Fibroblast of the conjunctiva (primary cell): Measurements from ENCODE around the gene TSKS.
A peak's percentile ranks its signal among the peaks of the same experiment; 100 is the strongest.
"Not testable (repeated sequence)": the region's sequence is repeated elsewhere in the genome, so short reads cannot be mapped to it uniquely, and the experiment has no call there.

Experiments used
- DNase-seq: peaks from one replicate; pipeline ENCODE4 v3.0.0-alpha.2; 2010; ENCODE audit warnings: low read depth

TSKS gene

DNA sequence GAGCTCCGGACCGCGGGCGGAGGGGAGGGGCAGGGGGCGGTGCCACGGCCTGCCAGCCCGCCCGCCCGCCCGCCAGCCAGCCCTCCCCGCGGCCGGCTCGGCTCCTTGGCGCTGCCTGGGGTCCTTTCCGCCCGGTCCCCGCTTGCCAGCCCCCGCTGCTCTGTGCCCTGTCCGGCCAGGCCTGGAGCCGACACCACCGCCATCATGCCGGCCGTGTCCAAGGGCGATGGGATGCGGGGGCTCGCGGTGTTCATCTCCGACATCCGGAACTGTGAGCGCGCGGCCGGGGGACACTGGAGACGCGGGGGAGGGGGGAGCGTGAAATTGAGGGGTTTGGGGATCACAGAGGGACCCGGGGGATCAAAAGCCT is 3.8 kb upstream of the TSKS start, which contains the start of gene AP2A1:
Gene AP2A1 (plus strand): TSS at position 72 of the 370 bp plus-strand sequence. CDS start 133 bp downstream, at position 205.
- no peak for DNase-seq

DNA sequence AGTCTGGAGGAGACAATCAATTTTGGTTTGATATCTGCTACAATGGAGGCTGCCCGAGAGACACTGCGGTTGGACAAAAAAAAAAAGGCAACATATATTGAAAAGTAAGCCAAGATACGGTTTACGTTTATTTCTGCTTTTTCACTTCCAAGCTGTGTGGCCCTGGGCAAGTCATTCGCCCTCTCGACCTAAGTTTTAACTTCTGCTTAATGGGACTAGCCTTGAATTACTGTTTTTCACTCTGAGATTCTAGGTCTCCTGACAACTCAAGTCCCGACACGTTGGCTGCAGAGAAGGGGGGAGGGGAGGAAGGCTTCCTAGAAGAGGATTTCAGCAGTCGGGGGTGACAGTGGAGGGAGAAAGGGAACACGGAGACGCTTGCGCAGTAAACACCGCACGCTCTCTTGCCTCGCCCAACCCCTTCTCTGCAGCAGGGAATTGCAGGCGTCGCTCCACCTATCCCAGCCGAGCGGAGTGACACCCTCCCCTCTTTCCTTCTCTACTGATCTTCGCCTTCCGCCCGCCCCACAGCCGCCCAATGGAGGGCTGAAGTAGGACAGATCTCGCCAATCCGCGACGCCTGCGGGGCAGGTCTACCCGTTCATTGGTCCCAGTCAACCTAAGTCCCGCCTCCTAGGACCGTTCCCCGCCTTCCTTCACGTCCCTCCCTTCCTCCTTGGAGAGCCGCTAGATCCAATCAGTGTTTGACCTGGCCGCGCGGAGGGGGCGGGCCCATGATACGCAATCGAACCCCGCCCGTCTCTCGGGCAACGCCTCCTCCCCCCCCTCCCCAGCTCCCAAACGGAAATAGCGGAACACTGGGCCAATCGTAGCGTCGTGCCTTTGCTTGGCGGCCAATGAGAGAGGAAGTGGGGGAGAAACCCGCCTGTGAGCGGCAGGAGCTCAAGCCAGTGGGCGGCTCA is 3.2 kb upstream of the TSKS start:
- peak; percentile 100 for DNase-seq

DNA sequence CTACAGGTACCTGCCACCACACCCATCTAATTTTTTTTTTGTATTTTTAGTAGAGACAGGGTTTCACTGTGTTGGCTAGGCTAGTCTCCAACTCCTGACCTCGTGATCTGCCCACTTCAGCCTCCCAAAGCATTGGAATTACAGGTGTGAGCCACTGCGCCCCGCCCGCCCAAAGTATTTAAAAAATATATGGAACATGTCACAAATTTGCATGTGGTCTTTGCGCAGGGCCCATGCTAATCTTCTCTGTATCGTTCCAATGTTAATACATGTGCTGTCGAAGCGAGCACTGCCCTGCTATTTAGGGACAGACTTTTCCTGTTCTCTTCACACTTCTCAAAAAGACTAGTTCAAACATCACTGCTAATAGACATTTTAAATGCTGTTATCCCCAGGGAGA is 1.2 kb upstream of the TSKS start:
- no peak for DNase-seq

DNA sequence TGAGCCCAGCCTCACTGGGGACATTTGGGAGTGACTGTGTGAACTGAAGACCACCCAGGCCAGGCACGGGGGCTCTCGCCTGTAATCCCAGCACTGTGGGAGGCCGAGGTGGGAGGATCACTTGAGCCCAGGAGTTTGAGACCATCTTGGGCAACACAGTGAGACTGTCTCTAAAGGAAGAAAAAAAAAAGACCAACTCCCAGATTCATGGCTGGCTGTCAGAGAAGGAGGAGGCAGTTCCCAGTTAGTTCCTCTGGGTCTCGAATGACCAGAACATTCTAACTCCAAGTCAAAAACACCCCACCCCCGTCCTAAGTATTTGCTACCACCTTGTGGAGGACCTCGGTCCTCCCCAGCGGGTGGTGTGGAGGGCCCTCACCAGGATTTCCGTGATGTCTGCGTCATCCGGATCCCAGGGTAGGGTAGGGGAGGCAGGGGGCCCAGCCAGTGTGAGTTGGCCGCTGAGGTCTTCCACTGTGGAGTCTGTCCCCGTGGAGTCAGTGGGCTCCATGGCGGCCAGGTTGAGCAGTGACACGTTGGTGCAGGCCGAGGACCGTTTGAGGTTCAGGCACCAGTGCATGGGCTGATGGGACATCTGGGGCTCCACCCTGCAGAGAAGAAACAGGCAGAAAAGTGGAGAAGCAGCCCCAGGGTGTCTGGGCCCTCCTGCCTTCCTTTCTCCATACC is 1.3 kb downstream of the TSKS start:
- DNase-seq, result peak; percentile 43

DNA sequence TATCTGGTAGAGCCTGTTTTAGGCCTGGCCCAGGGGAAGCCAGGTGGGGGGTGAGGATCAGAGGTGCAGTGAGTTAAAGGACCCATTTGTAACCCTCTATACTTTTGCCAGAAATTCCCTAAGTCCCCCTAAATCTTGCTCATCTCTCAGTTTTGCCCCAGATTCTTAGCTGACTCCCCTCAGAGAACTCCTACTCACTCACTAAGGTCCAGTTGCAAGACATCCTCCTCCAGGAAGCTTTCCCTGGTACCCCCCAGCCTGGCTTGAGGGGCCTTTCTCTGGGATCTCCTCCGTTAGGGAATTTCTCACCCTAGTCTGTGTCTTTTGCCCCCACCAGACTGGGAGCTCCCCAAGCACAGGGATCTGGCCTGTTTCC is 1.9 kb downstream of the TSKS start:
- no peak for DNase-seq

DNA sequence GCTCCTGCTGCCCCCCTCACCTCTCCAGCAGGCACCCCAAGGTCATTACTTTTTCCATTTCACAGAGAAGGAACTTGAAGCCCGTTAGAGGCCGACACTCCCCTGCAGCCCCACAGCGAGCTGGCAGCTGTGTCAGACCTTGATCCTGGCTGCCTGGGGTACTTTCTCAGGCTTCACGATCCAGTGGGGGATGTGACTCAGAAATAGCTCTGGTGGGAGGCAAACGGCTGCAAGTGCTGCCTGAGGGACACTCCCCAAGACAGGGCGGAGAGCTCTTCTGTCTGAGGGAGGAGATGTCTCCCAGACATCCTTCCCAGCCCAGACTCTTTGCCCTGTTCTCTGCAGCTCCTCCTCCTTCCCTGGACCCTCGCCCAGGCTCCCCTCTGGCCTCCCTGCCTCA is 4.8 kb downstream of the TSKS start:
- no peak for DNase-seq

DNA sequence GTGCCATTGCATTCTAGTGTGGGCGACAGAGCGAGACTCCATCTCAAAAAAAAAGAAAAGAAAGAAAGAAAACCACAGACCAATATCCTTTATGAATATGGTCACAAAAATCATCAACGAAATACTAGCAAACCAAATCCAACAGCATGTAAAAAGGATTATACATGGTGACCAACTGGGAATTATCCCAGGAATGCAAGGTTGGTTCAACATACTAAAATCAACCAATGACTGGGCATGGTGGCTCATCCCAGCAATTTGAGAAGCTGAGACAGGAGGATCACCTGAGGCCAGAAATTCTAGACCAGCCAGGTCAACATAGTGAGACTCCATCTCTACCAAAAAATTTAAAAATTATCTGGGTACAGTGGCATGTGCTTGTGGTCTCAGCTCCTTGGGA is 7.2 kb downstream of the TSKS start:
- DNase-seq, result no peak

DNA sequence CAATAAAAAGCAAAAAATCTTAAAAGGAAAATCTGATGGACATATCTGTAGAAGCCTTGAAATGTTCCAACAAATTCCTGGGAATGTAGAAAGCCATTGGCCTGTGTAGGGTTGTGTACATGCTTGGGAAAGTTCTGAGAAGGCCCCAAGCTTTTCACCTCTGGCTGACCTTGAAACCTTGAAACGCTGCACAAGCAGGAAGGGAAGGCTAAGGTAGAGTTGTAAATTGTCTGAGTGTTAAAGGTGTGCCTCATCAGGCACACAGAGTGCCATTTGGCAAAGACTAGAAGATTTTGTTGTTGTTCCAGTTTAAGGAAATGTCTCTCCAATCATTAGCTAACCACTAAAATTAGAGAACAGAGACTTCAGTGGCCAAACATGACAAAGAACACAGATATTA is 10.4 kb downstream of the TSKS start:
- no peak for DNase-seq

DNA sequence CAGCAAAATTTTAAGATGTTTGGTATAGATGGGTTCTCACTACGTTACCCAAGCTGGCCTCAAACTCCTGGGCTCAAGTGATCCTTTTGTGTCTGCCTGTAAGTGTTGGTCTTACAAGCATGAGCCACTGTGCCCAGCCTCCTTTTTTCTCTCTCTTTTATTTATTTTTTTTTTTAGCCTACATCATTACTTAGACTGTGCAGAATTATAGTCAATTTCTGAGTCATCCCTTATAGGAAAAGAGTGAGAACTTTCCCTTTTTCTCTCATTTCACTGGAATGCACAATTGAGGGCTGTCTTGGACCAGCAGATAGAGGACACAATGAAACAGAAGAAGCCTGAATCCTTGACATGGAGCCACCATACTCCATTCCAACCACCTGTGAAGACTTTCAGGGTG is 13.3 kb downstream of the TSKS start:
- no peak for DNase-seq

DNA sequence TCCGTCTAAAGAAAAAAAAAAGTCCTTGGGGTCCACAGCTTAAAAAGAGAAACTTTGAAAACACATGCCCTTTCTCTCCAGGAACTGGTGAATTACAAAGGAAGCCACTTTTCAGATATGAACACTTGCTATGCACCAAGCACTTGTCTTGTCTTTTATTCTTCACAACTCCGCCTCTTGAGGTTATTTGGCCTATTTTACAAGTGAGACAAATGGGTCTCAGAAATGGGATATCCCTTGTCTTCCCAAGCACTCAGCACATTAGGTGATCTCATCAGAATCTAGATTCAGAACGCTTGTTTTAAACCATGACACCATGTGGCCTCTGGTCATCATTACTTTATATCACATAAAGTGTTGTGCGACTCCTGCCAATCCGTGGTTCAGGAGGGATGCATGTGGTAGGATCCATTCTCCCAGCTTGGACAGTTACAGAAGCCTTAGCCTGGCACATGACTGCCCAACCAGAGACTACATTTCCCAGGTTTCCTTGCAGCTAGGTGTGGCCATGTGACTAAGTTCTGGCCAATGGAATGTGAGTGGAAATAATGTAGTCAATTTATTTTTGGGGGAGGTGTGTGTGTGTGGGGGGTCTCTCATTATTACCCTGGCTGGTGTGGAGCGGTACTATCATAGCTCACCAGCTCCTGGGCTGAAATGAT is 13.9 kb downstream of the TSKS start:
- DNase-seq, result no peak

DNA sequence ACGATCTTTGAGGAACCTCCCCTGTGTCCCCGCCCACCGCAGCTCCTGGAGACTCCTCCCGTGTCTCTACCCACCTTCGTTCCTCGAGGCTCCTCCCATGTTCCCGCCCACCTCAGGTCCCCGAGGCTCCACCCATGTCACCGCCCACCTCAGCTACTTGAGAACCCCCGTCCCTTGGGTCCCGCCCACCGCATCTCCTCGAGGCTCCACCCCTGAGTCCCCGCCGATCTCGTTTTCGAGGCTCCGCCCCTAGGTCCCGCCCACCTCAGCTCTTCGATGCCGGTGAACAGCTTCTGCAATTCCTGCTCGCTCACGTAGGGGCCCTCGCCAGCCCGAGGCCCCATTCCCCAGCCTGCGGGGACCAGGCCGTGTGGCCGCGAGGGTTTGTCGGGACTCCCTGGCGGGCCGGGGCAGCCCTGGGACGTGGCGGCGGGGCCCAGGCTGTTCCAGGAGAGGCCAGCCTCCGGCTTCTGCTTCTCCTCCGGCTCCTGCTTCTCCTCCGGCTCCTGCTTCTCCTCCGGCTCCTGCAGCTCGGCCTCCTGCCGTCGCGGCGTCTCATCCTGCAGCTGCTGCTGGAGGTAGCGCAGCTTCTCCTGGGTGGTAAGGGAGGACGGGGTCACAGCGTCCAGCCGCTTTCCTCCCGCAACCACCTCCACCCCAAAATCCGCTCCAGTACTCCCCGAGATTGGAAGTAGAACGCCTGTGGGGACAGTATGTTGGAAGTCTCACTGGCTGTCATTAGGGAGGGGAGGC is 16.7 kb downstream of the TSKS start:
- peak; percentile 22 for DNase-seq

DNA sequence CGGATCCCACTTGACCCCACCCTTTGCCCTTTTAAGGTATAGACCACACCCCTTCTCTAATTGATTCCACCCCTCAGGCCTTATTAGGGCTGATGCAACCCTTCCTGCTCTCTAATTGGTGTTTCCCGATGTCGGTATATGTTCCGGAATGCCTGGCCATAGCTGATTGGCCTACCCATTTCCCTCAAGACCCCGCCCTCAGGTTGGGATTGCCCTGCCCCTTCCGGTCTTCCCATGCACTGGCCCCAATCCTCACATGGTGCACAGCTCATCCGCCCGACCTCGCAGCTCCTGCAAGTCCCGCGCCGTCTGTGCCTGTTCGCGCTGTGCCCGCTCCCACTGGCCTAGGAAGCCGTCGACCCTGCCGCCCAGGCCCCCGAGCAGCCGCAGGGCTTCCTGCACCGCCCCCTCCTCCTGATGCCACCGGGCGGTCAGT is 18.1 kb downstream of the TSKS start:
- no peak for DNase-seq

DNA sequence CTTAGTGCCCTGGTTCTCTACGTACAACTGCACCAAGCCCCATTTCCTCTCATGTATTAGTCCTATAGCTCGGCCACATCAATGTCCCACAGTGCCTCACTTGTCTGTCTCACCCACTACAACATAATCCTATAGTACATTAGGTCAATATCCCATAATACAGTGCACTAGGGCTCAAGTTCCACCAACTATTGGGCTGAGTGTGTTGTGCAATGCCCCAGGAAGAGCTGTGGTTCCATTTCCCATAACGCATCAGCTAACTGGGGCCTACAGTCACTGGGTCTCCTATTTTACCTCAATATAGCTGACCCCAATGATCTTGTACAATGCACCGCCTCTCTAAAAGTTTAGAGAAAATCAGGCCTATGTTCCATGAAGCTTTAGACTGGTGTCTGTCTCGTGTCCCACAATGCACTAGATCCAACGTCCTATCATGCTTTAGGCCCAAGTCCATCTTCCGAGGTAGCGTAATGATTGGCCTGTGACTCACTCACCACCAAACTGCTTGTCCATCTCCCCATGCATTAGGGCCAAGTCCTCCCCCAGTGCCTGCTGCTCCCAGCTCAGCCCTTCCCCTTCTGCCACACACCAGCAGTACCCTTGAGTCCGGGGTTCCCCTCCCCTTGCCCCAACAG is 21.8 kb downstream of the TSKS start:
- no peak for DNase-seq

DNA sequence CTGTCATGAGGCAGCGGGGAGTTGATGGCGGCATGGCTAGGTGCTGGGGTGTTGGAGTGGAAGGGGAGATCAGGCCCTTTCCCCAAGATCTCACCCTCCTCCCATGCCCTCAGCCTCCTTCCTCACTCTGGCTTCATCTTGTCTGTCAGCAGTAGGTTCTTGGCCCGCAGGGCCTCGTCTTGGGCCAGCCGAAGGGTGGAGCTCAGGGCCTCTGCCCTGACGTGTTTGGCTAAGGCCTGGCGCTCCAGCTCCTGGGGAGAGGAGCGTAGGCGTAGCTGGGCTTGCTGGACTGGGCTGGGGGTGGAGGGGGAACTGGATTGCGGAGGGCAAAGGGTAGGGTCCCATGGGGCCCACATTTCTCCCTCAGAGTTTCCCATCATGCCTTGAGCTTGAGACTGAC is 23.2 kb downstream of the TSKS start:
- DNase-seq, result no peak

DNA sequence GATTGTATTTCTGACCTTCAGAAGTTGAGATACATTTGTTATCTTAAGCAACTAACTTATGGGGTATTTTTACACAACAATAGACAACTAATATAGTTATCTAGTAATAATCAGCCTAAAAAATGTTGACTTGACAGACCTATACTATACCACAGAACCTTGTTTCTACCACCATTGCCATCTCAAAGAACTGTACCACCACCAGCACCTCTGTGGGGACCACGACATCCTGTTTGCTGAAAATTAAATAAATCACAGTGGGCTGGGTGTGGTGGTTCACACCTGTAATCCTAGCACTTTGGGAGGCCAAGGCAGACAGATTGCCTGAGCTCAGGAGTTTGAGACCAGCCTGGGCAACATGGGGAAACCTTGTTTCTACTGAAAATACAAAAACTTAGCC is 24.0 kb downstream of the TSKS start:
- no peak for DNase-seq

DNA sequence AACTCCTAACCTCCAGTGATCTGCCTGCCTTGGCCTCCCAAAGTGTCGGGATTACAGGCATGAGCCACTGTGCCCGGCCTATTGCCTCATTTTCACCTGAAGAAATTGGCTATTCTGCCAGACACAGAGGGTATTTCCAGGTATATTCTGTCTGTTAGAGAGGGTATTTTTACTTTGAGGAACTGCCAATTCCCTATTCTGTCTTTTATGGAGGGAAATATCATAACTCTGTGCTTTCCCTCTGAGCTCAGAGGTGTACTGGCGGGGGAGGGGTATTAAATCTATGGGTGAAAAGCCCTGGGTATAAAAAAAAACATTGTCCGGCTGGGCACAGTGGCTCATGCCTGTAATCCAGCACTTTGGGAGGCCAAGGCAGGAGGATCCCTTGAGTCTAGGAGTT is 24.8 kb downstream of the TSKS start:
- no peak for DNase-seq

DNA sequence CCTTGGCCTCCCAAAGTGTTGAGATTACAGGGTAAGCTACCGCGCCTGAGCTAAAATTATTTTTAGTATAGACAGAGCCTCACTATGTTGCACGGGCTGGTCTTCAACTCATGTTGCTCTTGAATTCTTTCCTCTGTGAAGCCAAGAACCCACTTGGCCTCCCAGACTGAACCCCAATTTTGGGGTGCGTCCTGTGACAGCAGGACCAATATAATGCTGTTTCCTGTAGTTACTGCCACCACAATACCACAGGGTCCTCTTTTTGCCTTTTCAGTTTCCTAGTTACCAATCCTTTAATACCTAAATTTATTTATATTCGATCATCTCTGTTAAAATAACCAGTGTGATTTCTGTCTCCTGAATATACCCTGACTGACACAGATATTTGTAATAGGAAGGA is 32.9 kb downstream of the TSKS start:
- DNase-seq, result no peak

DNA sequence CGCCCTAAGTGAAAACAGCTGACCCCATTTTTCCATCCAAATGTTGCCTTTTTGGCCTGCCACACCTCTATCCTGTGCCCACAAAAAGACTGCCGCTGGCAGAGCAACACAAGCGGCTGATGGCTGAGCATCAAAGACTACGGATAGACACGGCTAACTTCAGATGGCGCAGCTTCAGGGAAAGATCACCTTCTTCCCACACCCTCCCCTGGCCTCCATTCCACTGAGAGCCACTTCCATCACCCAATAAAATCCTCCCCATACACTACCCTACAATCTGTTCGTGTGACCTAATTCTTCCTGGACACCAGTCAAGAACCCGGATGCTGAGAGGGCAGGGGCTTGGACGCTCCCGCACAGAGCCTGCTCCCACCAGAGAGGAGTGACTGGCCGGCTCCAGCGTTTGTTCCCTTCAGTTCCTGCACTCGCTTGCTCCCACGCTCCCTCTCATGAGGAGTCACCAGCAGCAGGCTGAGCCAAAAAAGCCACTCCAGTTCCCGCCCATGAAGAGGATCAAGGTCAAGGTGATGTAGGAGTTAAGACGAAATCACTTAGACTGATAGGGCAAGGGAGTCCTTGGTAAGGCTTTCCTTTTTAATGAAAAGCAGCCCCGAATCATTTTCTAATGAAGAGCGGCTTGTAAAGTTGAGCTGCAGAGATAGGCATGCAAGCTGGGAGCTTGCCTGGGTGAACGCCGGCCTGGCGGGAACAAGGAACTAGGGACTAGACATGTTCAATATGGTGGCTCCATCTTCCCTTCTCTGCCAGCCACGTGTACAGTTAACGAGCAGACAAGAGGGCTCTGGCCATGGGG is 35.7 kb downstream of the TSKS start:
- peak; percentile 14 for DNase-seq

DNA sequence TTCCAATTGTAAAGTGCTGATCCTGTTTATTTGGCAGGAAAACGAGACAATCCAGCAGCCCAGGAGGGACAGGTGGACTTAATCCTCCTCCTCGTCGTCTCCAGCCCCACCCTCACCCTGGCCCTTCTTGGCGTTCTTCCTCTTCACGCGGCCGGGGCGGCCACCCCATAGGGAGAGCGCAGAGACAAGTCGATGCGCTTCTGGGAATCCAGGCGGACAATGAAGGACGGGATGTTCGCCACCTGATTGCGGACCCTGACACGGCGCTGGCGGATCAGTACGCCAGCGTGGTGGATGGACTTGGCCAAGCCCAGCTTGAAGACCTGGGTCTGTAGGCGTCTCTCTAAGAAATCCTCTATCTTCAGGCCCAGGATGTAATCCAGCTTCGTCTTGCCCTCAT is 43.7 kb downstream of the TSKS start:
- DNase-seq, result not testable (repeated sequence)

DNA sequence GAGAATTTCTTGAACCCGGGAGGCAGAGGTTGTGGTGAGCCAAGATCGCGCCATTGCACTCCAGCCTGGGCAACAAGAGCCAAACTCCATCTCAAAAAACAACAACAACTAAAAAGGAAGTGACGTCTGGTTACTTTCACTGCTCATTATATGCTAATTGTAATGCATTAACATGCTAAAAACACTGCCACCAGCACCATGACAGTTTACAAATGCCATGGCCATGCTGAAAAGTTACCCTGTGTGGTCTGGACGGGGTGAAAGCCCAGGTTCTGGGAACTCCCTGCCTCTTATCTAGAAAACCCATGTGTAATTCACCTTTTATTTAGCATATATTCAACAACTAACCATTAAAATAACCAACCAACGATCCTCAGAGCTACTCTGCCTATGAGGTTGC is 44.1 kb downstream of the TSKS start:
- no peak for DNase-seq

DNA sequence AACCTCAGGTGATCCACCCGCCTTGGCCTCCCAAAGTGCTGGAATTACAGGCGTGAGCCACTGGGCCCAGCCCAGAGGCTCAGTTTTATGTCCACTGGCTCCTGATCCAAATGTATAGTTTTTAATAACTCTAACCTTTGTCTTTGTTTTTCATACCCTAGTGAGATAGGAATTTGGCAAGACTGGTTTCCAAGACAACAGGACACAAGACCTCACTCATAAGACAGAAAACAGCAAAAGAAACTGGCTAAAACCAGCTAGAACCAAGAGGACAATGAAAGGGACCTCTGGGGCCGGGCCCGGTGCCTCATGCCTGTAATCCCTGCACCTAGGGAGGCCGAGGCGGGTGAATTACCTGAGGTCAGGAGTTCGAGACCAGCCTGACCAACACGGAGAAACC is 44.6 kb downstream of the TSKS start:
- DNase-seq, result peak; percentile 53
